ENCODE results near the gene UBE2Z. TPM values are rescaled to one million over a fixed set of nuclear protein-coding genes. Genes with fewer than 3 reads are reported as not detected.

Gene UBE2Z
- total RNA-seq, 1 donor from 2014 or later = 100 TPM

DNA sequence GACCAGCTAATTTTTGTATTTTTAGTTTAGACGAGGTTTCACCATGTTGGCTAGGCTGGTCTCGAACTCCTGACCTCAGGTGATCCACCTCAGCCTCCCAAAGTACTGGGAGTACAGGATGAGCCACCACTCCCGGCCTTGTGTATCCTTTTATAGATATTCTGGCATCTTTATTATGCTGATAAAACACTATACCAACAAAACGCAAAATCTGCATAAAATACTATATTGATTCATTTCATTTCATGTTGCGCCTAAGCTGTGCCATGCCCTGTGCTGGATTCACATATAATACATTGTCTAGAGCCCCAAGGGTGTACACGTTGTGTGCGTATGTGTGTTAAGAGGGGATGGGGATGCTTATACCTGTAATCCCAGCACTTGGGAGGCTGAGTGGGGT lies 3.8 kb upstream of the UBE2Z start:
- TF ChIP-seq, protein P1, sequence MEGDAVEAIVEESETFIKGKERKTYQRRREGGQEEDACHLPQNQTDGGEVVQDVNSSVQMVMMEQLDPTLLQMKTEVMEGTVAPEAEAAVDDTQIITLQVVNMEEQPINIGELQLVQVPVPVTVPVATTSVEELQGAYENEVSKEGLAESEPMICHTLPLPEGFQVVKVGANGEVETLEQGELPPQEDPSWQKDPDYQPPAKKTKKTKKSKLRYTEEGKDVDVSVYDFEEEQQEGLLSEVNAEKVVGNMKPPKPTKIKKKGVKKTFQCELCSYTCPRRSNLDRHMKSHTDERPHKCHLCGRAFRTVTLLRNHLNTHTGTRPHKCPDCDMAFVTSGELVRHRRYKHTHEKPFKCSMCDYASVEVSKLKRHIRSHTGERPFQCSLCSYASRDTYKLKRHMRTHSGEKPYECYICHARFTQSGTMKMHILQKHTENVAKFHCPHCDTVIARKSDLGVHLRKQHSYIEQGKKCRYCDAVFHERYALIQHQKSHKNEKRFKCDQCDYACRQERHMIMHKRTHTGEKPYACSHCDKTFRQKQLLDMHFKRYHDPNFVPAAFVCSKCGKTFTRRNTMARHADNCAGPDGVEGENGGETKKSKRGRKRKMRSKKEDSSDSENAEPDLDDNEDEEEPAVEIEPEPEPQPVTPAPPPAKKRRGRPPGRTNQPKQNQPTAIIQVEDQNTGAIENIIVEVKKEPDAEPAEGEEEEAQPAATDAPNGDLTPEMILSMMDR (IDR thresholded peaks at IDR 0.05; ENCODE audit: unreplicated experiment) = no peak
- Mint-ChIP-seq H3K36me3 (ENCODE audit: insufficient read depth) (no peaks in the 10 kb centered on the region), H3K4me3 (ENCODE audit: low read depth) (no peak overlapping the region)

DNA sequence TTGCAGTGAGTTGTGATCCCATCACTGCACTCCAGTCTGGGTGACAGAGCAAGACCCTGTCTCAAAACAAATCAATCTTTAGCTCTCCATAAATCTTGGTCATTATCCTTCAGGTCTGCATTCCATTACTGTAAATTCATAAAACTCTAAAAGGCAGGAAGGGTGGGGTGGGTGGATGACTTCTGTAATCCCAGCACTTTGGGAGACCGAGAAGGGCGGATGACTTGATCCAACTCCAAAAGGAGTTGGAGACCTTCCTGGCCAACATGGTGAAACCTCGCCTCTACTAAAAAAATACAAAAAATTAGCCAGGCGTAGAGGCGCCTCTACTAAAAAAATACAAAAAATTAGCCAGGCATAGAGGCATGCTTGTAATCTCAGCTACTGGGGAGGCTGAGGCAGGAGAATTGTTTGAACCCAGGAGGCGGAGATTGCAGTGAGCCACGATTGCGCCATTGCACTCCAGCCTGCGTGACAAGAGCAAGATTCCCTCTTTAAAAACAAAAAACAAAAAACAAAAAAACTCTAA lies 2.2 kb upstream of the UBE2Z start:
- Mint-ChIP-seq H3K27me3 (no peaks in the 10 kb centered on the region), H3K27ac (no peak overlapping the region), H3K4me3 (ENCODE audit: low read depth) (no peak overlapping the region), H3K4me1 (ENCODE audit: low read depth) (peaks cover 25% of the 10 kb centered on the region), H3K36me3 (ENCODE audit: insufficient read depth) (no peaks in the 10 kb centered on the region), H3K9me3 (ENCODE audit: low read depth) (no peaks in the 10 kb centered on the region)
- TF ChIP-seq, protein P1 (IDR thresholded peaks at IDR 0.05; ENCODE audit: unreplicated experiment) = no peak
- no peak for DNase-seq (ENCODE audit: low spot score, unreplicated experiment)

More for the DNA sequence above, 3.8 kb upstream of the UBE2Z start:
- H3K4me1 Mint-ChIP-seq (ENCODE audit: low read depth) = peaks cover 9% of the 10 kb centered on the region
- H3K27me3 Mint-ChIP-seq = no peaks in the 10 kb centered on the region
- DNase-seq (ENCODE audit: low spot score, unreplicated experiment) = no peak
- H3K9me3 Mint-ChIP-seq (ENCODE audit: low read depth) = no peaks in the 10 kb centered on the region
- H3K27ac Mint-ChIP-seq = no peak overlapping the region

DNA sequence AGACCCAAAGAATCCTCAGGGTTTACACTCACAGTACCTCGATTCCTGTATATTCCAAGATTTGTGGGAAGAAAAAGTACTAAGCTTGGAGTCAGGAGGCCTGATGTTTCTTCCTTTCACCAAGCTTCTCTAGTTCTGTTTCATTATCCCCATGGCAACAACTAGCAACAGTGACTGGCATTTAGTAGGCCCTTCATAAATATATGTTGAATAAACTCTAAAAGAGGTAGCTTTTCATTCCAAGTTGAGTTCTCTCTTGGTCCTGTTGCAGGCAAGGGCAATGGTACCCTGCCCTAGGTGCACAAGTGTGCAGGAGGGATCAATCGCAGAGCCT lies 527 bp upstream of the UBE2Z start:
- Mint-ChIP-seq H3K4me1 (ENCODE audit: low read depth) (peaks cover 34% of the 10 kb centered on the region), H3K4me3 (ENCODE audit: low read depth) (peak overlapping the region; percentile 91)
- no peak for DNase-seq (ENCODE audit: low spot score, unreplicated experiment)

DNA sequence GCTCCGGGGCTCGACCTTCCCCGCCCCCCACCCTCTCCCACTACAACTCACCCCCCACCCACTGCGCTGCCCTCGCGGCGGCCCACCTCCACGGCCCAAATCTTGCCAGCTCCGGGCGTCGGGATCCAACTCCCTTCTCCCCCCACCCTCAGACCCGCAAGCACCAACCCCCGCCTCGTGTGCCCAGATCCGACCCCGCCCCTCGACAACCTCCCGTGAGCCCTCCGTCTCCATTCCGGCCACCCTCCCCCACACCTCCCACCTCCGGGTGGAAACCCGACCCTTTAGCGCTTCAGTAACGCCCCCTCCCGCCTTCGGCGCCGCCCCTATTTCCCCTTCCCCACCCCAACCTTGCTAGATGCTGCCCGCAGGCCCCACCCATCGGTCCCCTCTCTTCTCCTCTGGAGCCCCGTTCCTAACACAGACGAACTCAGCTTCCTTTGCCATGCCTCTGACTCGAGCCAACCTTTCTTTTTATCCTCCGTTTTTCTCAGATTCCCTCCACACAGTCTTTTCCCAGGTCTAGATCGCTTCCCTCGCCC lies 717 bp downstream of the UBE2Z start:
- Mint-ChIP-seq H3K36me3 (ENCODE audit: insufficient read depth) (peaks cover 15% of the 10 kb centered on the region), H3K4me3 (ENCODE audit: low read depth) (peak overlapping the region; percentile 91), H3K27me3 (no peaks in the 10 kb centered on the region), H3K4me1 (ENCODE audit: low read depth) (peaks cover 32% of the 10 kb centered on the region), H3K27ac (peak overlapping the region; percentile 93), H3K9me3 (ENCODE audit: low read depth) (no peaks in the 10 kb centered on the region)
- DNase-seq (ENCODE audit: low spot score, unreplicated experiment) = peak; percentile 82
- TF ChIP-seq, protein P1 (IDR thresholded peaks at IDR 0.05; ENCODE audit: unreplicated experiment) = no peak

More for the DNA sequence above, 527 bp upstream of the UBE2Z start:
- H3K27ac Mint-ChIP-seq = peak overlapping the region; percentile 96
- TF ChIP-seq, protein P1 (IDR thresholded peaks at IDR 0.05; ENCODE audit: unreplicated experiment) = no peak
- H3K36me3 Mint-ChIP-seq (ENCODE audit: insufficient read depth) = peaks cover 11% of the 10 kb centered on the region
- no peaks in the 10 kb centered on the region for H3K27me3 Mint-ChIP-seq
- H3K9me3 Mint-ChIP-seq (ENCODE audit: low read depth) = no peaks in the 10 kb centered on the region

DNA sequence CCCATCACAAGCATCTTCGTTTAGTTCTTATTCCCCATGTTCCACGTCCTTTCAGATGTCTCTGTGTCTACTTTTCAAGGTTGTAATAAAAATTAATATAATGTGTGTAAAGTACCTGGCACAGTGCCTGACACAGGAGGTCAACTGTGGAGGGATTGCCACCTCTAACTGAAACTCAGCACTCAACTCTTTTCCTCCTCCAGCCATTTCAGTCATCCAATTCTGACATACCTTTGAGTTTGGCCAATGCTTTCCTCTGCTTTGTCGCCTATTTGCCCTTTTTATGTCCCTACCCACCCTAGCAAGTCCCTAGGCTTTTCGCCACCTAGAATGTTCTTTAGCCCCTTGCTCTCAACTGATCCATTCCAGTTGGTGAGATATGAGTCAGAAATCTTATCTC lies 1.6 kb downstream of the UBE2Z start:
- Mint-ChIP-seq H3K27ac (peak overlapping the region; percentile 82), H3K4me3 (ENCODE audit: low read depth) (peak overlapping the region; percentile 91)

More for the DNA sequence above, 1.6 kb downstream of the UBE2Z start:
- Mint-ChIP-seq H3K36me3 (ENCODE audit: insufficient read depth) (peaks cover 21% of the 10 kb centered on the region), H3K9me3 (ENCODE audit: low read depth) (no peaks in the 10 kb centered on the region), H3K4me1 (ENCODE audit: low read depth) (peaks cover 32% of the 10 kb centered on the region), H3K27me3 (no peaks in the 10 kb centered on the region)
- no peak for DNase-seq (ENCODE audit: low spot score, unreplicated experiment)
- TF ChIP-seq, protein P1 (IDR thresholded peaks at IDR 0.05; ENCODE audit: unreplicated experiment) = no peak
